Stimulated activated CD8-positive, alpha-beta memory T cell treated with anti-CD3 and anti-CD28 coated beads, Interleukin-4, amount 100 ng/mL, for 48 hours (primary cell): Measurements from ENCODE around the gene SC5D.

Source experiments
- DNase-seq: peaks from one replicate; pipeline ENCODE4 v3.0.0-alpha.2; 2020

SC5D gene, protein sequence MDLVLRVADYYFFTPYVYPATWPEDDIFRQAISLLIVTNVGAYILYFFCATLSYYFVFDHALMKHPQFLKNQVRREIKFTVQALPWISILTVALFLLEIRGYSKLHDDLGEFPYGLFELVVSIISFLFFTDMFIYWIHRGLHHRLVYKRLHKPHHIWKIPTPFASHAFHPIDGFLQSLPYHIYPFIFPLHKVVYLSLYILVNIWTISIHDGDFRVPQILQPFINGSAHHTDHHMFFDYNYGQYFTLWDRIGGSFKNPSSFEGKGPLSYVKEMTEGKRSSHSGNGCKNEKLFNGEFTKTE

DNA sequence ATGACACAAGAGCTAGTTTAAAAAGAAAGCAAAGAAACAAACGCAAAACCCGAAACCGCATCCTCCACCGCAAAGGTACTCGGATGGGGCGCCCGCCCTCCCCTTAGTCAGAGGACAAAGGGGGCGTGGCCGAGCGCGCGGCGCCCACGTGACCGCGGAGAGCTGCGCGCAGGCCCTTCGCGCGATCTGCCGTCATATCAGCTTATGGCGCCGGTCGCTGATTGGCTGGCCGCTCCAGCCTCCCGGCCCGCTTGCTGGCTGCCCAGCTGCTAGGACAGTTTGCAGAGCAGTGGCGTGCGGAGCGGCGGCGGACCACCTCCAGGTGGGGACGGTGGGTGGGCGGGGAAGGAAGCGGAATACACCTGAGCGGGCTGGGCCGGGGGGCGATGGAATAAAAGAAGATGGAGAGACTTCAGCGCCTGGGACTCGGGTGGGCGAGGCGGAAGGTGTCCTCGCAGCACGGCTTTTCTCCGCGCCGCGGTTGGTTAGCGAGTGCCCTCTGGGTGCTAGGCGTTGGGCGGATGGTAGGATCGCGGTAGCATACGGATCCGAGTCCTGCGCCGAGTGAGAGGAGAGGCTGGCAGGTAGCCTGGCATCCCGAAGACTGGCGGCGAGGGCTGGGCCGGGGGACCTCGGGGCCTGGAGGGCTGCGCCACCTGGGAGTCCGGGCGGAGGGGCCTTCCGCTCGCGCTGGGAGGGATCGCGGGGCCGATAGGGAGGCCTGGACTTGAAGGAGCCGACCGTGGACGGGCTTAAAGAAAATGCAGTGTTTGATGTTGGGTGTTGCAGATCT, at the start of gene SC5D:
TSS of gene SC5D (plus strand) at position 277 of the 793 bp plus-strand sequence. CDS start 10,605 bp downstream, outside the sequence.
- peak; percentile 96 for DNase-seq

DNA sequence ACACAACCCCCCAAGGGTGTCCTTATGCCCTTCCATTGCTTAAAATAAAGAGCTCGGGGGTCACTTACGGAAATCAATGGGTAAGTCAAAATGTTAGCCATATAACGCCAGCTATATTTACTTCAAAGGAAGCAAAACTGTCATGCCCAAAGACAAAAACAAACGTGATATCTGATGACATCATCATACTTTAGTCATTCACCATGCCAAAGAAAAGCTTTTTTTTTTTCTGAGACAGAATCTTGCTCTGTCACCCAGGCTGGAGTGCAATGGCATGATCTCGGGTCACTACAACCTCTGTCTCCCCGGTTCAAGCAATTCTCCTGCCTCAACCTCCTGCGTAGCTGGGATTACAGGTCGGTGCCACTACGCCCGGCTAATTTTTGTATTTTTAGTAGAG, 47.7 kb upstream of the SC5D start:
- no peak for DNase-seq

DNA sequence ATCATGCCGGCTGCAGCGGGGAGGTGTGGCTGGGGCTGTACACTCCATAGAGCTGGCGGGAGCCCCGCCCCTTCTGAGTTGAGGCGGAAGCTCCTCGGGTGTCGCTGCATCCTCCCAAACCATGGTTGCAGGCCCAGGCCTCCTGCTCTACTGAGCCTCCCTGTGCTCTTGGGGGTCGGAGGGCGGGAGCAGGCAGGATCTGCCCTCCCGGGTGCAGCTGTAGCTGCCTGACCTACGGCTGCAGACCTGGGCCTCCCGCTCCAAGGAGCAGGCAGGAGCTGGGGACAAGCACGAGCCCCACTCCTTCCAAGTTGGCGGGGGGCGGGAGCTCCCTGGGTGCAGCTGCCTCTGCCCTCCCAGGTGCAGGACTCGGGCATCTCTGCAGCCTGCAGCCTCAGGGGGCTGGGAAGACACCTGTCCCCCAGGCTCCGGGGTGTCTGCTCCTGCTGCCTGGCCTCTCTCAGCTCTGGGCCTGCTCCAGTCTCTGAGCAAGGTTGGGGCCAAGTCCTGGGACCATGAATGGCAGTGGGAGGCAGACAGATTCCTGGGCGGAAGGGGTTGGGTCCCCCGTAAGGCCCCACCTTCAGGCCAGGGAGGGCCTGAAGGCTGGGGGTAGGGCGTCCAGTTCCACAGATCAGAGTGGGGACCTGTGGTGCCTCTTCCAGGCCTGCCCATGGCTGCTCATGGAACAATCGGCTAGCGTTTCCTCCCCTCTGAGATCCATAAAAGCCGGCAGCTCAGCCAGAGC, 46.4 kb upstream of the SC5D start:
- DNase-seq, result no peak

DNA sequence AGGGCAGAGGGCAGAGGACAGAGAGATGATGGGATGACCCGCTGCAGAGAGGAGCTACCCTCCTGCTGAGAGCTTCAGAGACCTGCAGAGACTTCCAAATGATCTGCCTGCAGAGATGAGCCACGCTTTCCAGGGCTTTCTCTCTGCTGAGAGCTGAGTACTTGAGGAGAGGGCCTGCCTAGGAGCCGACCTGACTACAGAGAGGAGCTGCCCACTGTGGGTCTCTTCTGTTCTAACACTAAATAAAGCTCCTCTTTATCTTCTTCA, 45.9 kb upstream of the SC5D start:
- no peak for DNase-seq

DNA sequence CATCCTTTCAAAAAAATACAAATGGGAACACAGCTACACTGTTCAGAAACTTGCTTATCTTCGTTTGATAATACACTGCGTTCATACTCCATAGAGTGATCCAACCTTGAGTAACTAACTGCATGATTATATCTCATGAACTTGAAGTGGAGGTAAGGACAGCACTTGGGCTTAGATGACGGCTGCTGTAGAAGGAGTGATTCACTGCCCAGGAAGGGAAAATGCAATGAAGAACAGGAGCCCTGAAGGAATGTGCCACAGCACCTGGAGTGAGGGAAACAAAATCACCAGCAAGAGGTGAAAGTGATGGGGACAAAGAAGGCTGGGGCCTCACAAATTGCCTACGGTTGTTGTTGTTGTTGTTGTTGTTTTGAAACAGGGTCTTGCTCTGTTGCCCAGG, 44.1 kb upstream of the SC5D start:
- no peak for DNase-seq

DNA sequence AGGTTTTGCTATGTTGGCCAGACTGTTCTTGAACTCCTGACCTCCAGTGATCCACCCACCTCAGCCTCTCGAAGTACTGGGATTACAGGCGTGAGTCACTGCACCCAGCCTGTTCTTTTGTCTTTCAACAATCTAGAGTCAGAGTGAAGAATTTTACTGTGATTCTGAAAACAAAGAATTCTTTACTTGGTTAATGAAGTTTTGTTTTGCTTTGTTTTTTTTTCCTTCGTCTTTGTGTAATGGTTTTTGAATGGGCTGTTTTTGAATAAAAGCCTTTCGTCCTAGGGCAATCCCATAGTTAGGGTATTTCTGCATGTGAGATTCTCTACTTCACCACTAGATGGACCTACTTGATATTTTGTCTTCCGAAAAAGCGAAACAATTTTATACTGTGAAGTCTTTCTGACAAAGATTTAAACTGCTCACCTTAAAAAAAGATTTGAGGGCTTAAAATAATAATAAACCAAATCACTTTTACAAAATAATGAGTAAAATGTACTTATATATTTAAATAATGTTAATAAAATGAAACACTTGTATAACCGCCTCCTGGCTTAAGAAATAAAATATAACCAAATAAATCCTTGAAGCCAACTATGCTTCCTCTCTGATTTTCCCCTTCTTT, 43.4 kb upstream of the SC5D start:
- no peak for DNase-seq

DNA sequence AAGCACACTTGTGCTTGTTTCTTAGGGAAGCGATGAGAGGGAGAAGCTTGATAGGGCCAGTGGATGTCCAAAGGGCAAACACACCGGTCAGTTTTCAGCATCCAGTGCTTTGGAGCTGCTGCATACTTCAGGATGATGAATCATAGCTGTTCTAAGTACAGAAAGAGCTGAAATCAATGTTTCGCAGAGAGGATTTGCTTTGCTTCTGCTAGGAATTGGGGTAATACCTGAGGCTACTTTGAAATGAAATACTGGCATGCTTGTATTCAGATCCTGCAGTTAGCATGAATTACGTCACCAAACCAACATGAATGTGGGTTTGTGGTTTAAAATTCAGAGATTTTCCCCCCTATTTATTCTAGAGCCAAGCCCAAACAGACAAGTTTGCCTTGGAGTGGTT, 41.7 kb upstream of the SC5D start:
- no peak for DNase-seq

DNA sequence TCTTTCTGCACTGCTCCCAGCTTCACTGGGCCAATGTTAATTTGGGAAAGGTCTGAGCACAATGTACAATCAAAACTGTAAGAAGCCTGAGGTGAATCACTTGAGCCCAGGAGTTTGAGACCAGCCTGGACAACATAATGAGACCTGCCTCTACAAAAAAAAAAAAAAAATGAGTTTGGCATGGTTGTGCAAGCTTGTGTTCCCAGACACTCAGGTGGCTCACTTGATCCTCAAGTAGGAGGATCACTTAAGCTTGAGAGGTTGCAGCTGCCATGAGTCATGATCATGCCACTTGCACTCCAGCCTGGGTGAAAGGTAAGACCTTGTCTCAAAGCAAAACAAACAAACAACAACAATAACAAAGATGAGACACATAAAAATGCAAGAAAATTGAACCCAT, 38.6 kb upstream of the SC5D start:
- no peak for DNase-seq

DNA sequence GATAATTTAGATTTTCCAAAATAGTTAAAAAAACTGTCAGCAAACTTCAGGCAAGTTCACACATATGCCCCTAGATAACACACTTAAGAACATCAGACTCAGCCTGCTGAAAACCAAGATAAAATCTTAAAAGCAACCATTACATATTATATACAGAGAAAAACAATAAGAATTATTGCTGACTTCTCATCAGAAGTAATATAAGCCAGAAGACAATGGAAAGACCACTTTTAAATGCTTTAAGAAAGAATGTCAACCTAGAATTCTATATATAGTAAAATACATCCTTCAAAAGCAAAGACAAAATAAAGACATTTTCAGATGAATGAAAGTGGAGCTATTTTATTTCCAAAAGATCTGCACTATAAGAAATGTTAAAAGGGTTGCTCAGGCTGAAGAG, 37.8 kb upstream of the SC5D start:
- DNase-seq, result no peak

DNA sequence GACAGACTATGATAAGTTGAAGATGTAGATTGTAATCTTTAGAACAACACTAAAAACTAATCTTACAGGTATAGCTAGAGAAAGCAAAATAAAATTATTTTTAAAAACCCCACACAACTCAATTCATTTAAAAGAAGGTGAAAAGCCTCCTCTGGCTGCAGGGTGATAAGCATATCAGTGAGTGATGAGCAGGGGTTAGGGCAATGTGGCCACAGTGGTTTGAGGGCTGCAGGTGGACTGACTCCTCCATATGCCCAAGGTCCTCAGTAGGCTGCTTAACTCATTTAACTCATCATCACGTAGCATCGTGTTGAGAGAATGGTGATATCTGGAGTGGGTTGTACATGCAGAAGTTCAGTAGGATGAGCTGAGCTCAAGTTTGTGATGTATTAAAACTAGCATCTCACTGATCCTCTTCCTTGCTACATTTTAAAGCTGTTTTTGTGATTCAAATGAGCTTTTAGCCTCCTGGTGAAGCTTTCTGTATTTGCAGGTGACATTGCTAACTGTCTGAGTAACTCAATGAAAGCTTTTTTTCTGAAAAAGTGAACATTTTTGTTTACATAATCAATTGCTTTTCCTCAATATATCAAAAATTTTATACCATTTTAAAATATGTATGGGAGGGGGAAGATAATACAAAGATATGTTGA, 37.0 kb upstream of the SC5D start:
- no peak for DNase-seq

DNA sequence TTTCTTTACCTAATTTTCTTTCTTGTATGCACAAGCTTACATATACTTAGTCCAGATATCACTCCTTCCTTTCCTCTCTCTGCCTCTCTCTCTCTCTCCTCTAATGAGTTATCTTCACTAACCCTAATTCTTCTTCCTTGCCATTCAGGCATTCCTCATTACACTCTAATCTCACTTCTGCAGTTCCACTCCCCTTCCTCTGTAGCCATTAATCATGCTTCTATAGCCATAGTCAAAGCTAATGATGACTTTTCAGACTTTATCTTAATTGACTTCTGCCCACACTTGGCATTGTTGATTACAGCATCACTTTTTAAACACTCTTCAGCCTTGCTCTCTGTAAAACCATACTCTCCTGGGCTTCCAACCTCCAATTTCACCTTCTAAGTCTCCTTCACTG, 35.3 kb upstream of the SC5D start:
- no peak for DNase-seq

DNA sequence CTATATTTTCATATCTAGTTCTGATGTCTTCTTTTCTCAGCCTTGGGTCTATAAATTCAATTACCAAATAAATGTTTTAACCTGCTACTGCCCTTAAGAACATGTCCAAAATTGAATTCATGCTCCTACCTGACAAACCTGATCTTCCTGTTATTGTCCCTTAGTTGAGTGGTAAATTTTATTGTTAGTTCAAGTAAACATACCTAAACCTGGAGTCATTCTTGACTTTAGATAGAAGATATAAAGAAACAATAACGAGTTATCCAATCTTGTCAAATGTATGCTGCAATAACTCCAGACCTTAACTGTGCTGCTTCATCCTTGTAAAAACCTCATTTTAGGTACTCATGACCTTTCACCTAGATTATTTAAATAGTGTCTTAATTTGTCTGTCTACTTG, 34.6 kb upstream of the SC5D start:
- DNase-seq, result no peak

DNA sequence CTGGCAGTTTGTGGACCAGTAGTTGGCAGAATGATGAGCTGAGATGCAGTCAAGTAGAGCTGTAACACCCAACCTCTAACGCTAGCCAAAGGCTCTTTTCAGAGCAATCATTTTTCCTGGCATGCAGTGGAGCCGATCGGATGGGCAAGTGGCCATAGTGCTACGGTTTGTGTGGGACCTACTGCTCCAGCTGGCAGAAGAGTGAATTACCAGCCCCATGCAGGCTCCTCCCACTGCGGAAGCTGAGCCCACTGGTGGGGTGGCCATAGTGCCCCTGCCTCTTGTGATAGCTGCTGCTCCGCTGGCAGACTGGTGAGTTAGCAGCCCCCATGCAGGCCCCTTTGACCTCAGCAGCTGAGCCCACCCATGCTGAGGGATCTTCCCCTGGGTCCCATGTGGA, 27.0 kb upstream of the SC5D start:
- no peak for DNase-seq

DNA sequence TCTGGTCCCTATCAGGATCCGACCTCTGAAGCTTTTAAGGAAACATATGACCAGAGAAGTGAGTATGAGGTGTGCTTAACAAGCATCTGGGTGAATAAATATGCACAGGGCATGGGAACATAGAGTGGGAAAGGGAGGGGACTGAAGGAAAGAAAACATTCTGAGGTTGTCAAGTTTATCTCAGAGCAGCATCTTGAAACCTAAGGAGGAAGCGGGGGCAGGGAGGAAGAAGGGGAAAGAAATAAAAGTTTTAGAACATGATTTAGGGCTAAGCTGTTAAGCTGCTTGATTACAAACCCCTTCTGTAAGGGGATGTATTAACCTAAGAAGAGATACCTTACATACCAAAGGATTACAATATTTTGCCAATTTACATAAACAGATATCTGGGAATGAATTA, 24.0 kb upstream of the SC5D start:
- DNase-seq, result no peak

DNA sequence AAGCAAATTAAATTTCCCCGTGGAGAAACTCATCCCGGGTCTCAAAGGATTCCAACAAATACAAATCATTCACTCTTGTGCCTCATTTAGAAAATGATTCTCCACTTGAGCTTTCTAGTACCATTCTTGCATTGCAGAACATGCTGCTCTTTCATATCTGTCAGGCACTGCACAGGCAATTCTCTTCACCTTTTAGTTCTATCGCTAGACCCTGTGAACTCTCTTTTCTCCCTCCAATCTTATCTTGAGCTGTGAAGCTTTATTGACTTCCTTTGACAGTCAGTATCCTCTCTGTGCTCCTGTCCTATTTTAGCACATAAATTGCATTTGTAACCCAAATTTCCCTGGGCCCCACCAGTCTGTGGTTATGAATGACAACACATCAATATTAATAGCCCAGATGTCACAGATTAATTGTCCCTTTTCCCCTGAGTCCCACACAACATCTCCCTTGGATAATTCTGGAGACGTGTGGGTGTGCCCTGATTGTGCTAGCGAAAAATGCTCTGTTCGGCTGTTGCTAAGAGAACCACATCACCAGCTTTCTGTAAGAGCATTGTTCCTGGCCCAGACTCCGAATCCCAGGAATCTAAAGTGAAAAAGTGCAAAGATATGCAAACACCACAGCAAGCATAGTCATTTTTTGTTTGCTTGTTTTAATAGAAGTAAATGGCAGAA, 22.4 kb upstream of the SC5D start:
- no peak for DNase-seq

DNA sequence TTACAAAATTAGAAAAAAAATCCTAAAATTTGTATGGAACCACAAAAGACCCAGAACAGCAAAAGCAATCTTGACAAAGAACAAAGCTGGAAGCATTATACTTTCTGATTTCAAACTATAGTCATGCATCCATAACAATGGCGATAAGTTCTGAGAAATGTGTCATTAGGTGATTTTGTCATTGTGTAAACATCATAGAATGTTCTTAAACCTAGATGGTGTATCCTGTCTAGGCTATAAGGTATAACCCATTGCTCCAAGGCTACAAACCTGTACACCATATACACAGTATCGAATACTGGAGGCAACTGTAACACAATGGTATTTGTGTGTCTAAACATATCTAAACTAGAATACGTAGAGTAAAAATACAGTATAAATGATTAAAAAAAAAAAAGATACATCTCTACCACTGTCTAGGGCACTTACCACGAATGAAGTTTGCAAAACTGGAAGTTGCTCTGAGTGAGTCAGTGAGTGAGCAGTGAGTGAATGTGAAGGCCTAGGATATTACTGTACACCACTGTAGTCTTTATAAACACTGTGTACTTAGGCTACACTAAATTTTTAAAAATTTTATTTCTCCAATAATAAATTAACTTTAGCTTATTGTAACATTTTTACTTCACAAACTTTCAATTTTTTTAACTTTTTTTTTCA, 18.1 kb upstream of the SC5D start:
- no peak for DNase-seq

DNA sequence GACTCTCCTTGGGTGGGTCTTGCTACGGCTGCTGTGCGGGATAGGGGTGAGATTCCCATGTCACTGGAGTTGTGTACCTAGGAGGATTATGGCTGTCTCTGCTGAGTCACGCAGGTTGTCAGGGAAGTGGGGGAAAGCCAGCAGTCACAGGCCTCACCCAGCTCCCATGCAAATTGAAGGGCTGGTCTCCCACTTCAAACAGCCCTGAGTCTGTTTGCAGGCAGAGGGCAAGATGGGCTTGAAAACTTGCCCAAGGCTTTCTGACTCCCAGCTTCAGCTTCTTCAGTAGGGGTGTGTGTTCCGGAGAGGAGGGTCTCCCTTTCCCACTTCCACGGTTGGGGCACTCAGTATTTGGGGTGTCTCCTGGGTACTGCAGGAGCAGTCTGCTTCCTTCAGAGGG, 10.9 kb upstream of the SC5D start:
- DNase-seq, result no peak

DNA sequence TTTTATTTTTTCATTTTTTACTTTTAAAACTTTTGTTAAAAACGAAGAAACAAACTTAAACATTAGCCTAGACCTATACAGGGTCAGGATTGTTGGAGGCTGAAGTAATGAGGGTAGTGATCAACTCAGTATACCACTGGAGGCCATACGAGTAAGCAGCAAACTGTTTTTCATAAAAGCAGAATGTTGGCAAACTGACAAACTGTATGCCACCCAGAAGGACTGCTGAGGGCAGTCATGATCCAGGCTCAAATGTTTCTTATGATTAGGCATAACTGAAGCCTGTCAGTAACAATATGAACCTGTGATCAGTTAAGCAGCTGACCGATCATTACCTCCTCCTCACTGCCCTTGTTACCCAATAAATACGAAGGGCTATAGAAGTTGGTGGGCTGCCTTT, 10.2 kb upstream of the SC5D start:
- no peak for DNase-seq

DNA sequence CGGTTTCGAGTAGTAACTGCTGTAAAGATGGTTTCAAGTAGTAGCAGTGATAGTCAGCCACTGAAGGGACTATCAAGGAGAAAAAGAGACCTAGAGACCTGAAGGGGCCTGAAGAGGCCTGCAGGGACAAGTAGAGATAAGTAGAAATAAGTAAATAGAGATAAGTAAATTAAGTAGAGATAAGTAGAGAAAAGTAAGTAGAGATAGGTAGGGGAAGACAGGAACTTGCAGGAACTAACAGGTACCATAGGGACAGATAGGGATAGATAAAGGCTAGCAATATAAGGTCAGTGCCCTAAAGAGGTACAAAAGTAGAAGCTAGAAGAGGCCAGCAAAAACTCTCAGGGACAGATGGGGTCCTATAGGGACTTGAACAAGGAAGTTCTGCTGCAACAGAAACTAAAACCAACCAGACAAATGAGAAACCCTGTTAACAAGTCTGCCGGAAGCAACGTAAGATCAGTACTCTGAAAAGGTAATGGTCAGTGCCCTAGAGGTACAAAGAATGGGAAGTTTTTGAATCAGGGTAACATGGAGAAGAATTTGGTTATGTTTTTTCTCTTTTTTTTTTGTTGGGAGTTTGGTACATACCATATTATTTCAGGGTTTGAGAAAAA, 9.6 kb upstream of the SC5D start:
- no peak for DNase-seq

DNA sequence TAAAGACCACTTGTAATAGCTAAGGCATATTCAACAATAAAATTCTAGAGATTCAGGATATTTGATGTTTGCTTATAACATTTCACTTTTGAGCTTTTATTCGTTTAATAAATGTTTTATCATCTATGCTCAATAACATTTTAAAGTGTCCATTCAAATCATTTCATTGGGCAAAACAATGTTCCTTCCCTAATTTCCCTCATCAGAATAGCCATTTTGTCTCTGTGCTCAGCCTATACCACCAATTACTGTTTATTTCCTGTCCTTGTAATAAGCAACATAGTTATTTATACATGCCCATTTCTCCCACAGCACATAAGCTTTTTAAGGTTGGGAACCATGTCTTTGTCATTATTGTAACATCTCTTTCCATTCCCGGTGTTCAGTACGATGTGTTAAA, 1.3 kb upstream of the SC5D start:
- no peak for DNase-seq

DNA sequence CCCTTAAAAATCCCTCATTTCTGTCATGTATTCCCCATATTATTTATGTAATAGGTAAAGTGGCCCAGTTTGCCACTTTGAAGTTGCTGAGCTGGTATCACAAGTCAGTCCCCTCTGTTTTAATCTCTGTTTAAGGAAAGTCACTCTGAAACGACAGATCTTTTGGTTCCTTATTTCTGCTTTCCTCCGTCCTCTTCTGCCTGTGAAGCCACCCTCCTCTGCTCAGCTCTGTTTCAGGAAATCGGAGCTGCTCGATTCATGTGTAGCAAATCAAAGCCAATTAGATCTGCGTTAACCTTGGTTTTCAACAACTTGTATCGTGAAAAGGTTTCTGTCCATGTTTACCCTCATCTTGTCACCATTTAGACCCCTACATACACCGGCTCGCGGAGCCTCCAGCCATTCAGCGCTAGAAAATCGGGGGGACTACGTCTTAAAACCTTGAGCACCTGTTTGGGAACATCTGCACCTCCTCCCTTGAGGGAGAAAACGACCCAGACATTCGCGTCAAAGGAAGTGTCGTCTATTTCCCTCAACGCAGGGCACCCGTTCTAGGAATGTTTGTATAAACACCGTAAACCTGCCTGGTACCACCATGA, 576 bp upstream of the SC5D start:
- DNase-seq, result no peak
